H1 (cell line): ENCODE measurements around the gene PIK3R5. TPM values are rescaled to one million over a fixed set of nuclear protein-coding genes. Genes with fewer than 3 reads are reported as not detected.

ENCODE experiments used
- CTCF ChIA-PET: fragments of 300-600 bp; sonication (Branson Sonifier 250); formaldehyde crosslinking; loops from one replicate; lab custom pipeline; 2021; ENCODE audit not compliant: partially characterized antibody; lab: Charles Lee
- POLR2A ChIA-PET: fragments of 300-600 bp; sonication (Branson Sonifier 250); formaldehyde crosslinking; loops from one replicate; lab custom pipeline; 2021; ENCODE audit warnings: inconsistent platforms; ENCODE audit not compliant: partially characterized antibody; lab: Charles Lee
- DNase-seq, 2 experiments: peaks; one replicate each; pipeline versions ENCODE4 v3.0.0 to v3.0.0-alpha.2; 2010 to 2022; ENCODE audit warnings: low spot score in 2 of 2, low read depth in 1 of 2, mixed read lengths in 1 of 2
- FAIRE-seq: peaks from 2 replicates; lab custom pipeline; 2011; peaks lifted over from hg19 to GRCh38; lab: Jason Lieb, UNC
- H2AFZ ChIP-seq: 2 replicates; pipeline ENCODE4 v1.8.1; 2012; ENCODE audit warnings: low read length, inconsistent platforms
- H2AK5ac ChIP-seq: 2 replicates; pipeline ENCODE4 v1.6.1; 2013; ENCODE audit warnings: low read depth, low read length
- H2BK120ac ChIP-seq: replicated peaks from 2 replicates; pipeline ENCODE3; 2013; ENCODE audit warnings: low read depth, low read length, inconsistent platforms
- H2BK12ac ChIP-seq: 2 replicates; pipeline ENCODE4 v1.6.1; 2013; ENCODE audit warnings: low read depth, low read length
- H2BK15ac ChIP-seq: 2 replicates; pipeline ENCODE4 v1.6.1; 2013; ENCODE audit warnings: low read length
- H2BK20ac ChIP-seq: 2 replicates; pipeline ENCODE4 v1.6.1; 2013; ENCODE audit warnings: low read length
- H2BK5ac ChIP-seq: 2 replicates; pipeline ENCODE4 v1.6.1; 2013; ENCODE audit warnings: low read depth, low read length
- H3K14ac ChIP-seq: 2 replicates; pipeline ENCODE4 v1.6.1; 2013; ENCODE audit warnings: inconsistent platforms; ENCODE audit not compliant: insufficient read length
- H3K18ac ChIP-seq: 2 replicates; pipeline ENCODE4 v1.6.1; 2013; ENCODE audit warnings: low read length; ENCODE audit errors: extremely low read depth
- H3K23ac ChIP-seq: 2 replicates; pipeline ENCODE4 v1.6.1; 2013; ENCODE audit warnings: inconsistent platforms; ENCODE audit not compliant: insufficient read length
- H3K23me2 ChIP-seq: 2 replicates; pipeline ENCODE4 v1.6.1; 2013; ENCODE audit warnings: low read depth, low read length
- H3K27ac ChIP-seq: 2 replicates; pipeline ENCODE4 v1.6.1; 2011; ENCODE audit warnings: low read depth, low read length, inconsistent platforms
- H3K27me3 ChIP-seq, 4 experiments: replicated peaks in 1 of 4; 1 replicate in 1 of 4; 2 replicates in 3 of 4; pipeline versions ENCODE4 v1.6.1 to v1.8.1; 2011 to 2013; ENCODE audit warnings: low read length in 3 of 4, mild to moderate bottlenecking in 3 of 4, inconsistent platforms in 2 of 4, mixed read lengths in 2 of 4, moderate library complexity in 1 of 4; ENCODE audit not compliant: control insufficient read depth in 3 of 4, insufficient read depth in 3 of 4; ENCODE audit errors: extremely low read depth in 1 of 4
- H3K36me3 ChIP-seq, 4 experiments: 2 replicates each; pipeline versions ENCODE4 v1.6.1 to v1.8.1; 2011 to 2013; ENCODE audit warnings: mild to moderate bottlenecking in 4 of 4, low read length in 3 of 4, moderate library complexity in 2 of 4, control low read depth in 1 of 4, inconsistent platforms in 1 of 4; ENCODE audit not compliant: insufficient read depth in 4 of 4, control insufficient read depth in 2 of 4
- H3K4ac ChIP-seq: replicated peaks from 2 replicates; pipeline ENCODE3; 2013; ENCODE audit warnings: low read length, low read depth, mixed read lengths, inconsistent platforms; ENCODE audit not compliant: insufficient read length
- H3K4me1 ChIP-seq, 4 experiments: replicated peaks in 1 of 4; 1 replicate in 1 of 4; 2 replicates in 3 of 4; pipeline versions ENCODE4 v1.6.1 to v1.8.1; 2011 to 2013; ENCODE audit warnings: low read length in 3 of 4, inconsistent platforms in 2 of 4, mixed read lengths in 1 of 4; ENCODE audit not compliant: insufficient read depth in 4 of 4, control insufficient read depth in 3 of 4
- H3K4me2 ChIP-seq, 2 experiments: 2 replicates each; pipeline versions ENCODE4 v1.6.1 to v1.8.1; 2011 to 2013; ENCODE audit warnings: low read depth in 2 of 2, low read length in 2 of 2, control low read depth in 1 of 2, inconsistent platforms in 1 of 2, mild to moderate bottlenecking in 1 of 2; ENCODE audit not compliant: insufficient read depth in 1 of 2
- H3K4me3 ChIP-seq, 4 experiments: fragments of 200-600, 300-600 bp in 1 of 4; sonication (generic), shearing (Covaris generic), sonication (Bioruptor Twin) in 1 of 4; 2 replicates each; pipeline versions ENCODE4 v1.5.1 to v1.8.1; 2011 to 2016; ENCODE audit warnings: low read length in 4 of 4, low read depth in 3 of 4, control low read depth in 2 of 4, inconsistent platforms in 2 of 4, mild to moderate bottlenecking in 2 of 4, mixed read lengths in 1 of 4, moderate library complexity in 1 of 4; ENCODE audit not compliant: insufficient read depth in 2 of 4; ENCODE audit errors: extremely low read depth in 1 of 4
- H3K56ac ChIP-seq: replicated peaks from 2 replicates; pipeline ENCODE3; 2013; ENCODE audit warnings: low read depth, mild to moderate bottlenecking, mixed read lengths, low read length, inconsistent platforms; ENCODE audit not compliant: insufficient read length
- H3K79me1 ChIP-seq: 2 replicates; pipeline ENCODE4 v1.6.1; 2013; ENCODE audit warnings: low read depth, low read length, control low read depth
- H3K79me2 ChIP-seq, 2 experiments: 2 replicates each; pipeline versions ENCODE4 v1.6.1 to v1.8.1; 2012 to 2013; ENCODE audit warnings: low read length in 2 of 2, mild to moderate bottlenecking in 2 of 2, inconsistent platforms in 1 of 2; ENCODE audit not compliant: insufficient read depth in 2 of 2, control insufficient read depth in 1 of 2
- H3K9ac ChIP-seq, 4 experiments: replicated peaks in 1 of 4; 1 replicate in 1 of 4; 2 replicates in 3 of 4; pipeline versions ENCODE4 v1.6.1 to v1.8.1; 2011 to 2013; ENCODE audit warnings: low read depth in 3 of 4, low read length in 3 of 4, control low read depth in 2 of 4, mild to moderate bottlenecking in 2 of 4, moderate library complexity in 2 of 4, inconsistent platforms in 1 of 4; ENCODE audit errors: extremely low read depth in 1 of 4
- H3K9me3 ChIP-seq, 2 experiments: 2 replicates each; pipeline versions ENCODE4 v1.6.1 to v1.8.1; 2012 to 2013; ENCODE audit warnings: mild to moderate bottlenecking in 2 of 2, moderate library complexity in 2 of 2, control low read depth in 1 of 2, inconsistent platforms in 1 of 2, low read depth in 1 of 2, low read length in 1 of 2, mixed read lengths in 1 of 2; ENCODE audit not compliant: insufficient read depth in 2 of 2
- H4K20me1 ChIP-seq, 2 experiments: replicated peaks in 1 of 2; 2 replicates each; pipeline versions ENCODE3 to v1.8.1; 2011 to 2013; ENCODE audit warnings: inconsistent platforms in 2 of 2, low read length in 2 of 2, mild to moderate bottlenecking in 1 of 2; ENCODE audit not compliant: insufficient read depth in 2 of 2, control insufficient read depth in 1 of 2
- H4K5ac ChIP-seq: 2 replicates; pipeline ENCODE4 v1.6.1; 2013; ENCODE audit warnings: low read length, low read depth, mixed read lengths, inconsistent platforms; ENCODE audit not compliant: insufficient read length
- H4K8ac ChIP-seq: 2 replicates; pipeline ENCODE4 v1.8.0; 2013; ENCODE audit warnings: mild to moderate bottlenecking, moderate library complexity, low read length, inconsistent platforms; ENCODE audit not compliant: insufficient read depth; ENCODE audit errors: extremely low read depth
- H4K91ac ChIP-seq: replicated peaks from 2 replicates; pipeline ENCODE3; 2013; ENCODE audit warnings: low read length, mixed read lengths, inconsistent platforms; ENCODE audit not compliant: insufficient read length
- CEBPB ChIP-seq: IDR thresholded peaks from 2 replicates; pipeline ENCODE4 v1.6.1; 2012; ENCODE audit warnings: low read depth, low read length
- EP300 ChIP-seq, 2 experiments: IDR thresholded peaks; 1 replicate in 1 of 2; 2 replicates in 1 of 2; pipeline ENCODE4 v1.6.1; 2011 to 2012; ENCODE audit warnings: low read depth in 2 of 2, low read length in 2 of 2, mild to moderate bottlenecking in 2 of 2, borderline replicate concordance in 1 of 2, inconsistent platforms in 1 of 2, moderate library complexity in 1 of 2
- GTF2F1 ChIP-seq: IDR thresholded peaks from 2 replicates; pipeline ENCODE4 v1.6.1; 2012; ENCODE audit warnings: low read depth, low read length, improper control_type of control experiment, borderline replicate concordance
- KDM1A ChIP-seq: fragments of 200-600, 300-600 bp; sonication (generic); IDR thresholded peaks from 2 replicates; pipeline ENCODE4 v1.7.1; 2016; ENCODE audit warnings: mild to moderate bottlenecking, low read length, borderline replicate concordance
- NRF1 ChIP-seq: IDR thresholded peaks from 2 replicates; pipeline ENCODE4 v1.6.1; 2011; ENCODE audit warnings: mild to moderate bottlenecking, low read depth, low read length, improper control_type of control experiment
- POLR2A ChIP-seq, 2 experiments: IDR thresholded peaks; 1 replicate in 1 of 2; 2 replicates in 1 of 2; pipeline ENCODE4 v1.6.1; 2011; ENCODE audit warnings: low read depth in 2 of 2, low read length in 2 of 2, mild to moderate bottlenecking in 2 of 2; ENCODE audit errors: control extremely low read depth in 1 of 2
- RBBP5 ChIP-seq: IDR thresholded peaks from 2 replicates; pipeline ENCODE4 v1.7.1; 2012; ENCODE audit warnings: low read depth, mild to moderate bottlenecking, inconsistent platforms, low read length, moderate library complexity, borderline replicate concordance
- RNF2 ChIP-seq: fragments of 200-900, 300-1000 bp; sonication (generic); IDR thresholded peaks from 2 replicates; pipeline ENCODE4 v1.7.1; 2016; ENCODE audit warnings: borderline replicate concordance, low read depth, mild to moderate bottlenecking, antibody characterized with exemption, low read length; ENCODE audit not compliant: poor library complexity, severe bottlenecking; ENCODE audit errors: missing control alignments
- SIRT6 ChIP-seq: IDR thresholded peaks from one replicate; pipeline ENCODE4 v1.7.1; 2012; ENCODE audit warnings: low read length, inconsistent platforms
- SP4 ChIP-seq: IDR thresholded peaks from 2 replicates; pipeline ENCODE4 v1.6.1; 2012; ENCODE audit warnings: low read length, inconsistent platforms
- ZNF274 ChIP-seq: IDR thresholded peaks from 2 replicates; pipeline ENCODE4 v1.7.0; 2012; ENCODE audit warnings: low read length, borderline replicate concordance; ENCODE audit errors: extremely low read depth
- WGBS, 2 experiments: shearing (Covaris generic) in 1 of 2; methylation state at CpG; one replicate each; pipeline versions ENCODE4 v1.1.6 to v1.1.7; 2013 to 2015; ENCODE audit warnings: low lambda C conversion rate in 2 of 2, mixed read lengths in 2 of 2, inconsistent platforms in 1 of 2, low coverage in 1 of 2, missing lambda C conversion rate in 1 of 2; ENCODE audit not compliant: insufficient replicate concordance in 2 of 2, insufficient coverage in 1 of 2, insufficient read length in 1 of 2; ENCODE audit errors: extremely low coverage in 1 of 2, missing lambda C conversion rate in 1 of 2; 5-methylcytosine and 5-hydroxymethylcytosine counted together
- polyA plus RNA-seq, 7 experiments: library from polyadenylated mRNA; depleted of rRNA in 3 of 7; stranded (reverse) in 5 of 7; unstranded in 2 of 7; fragments of >200 nt in 5 of 7; fragments of 200-250 nt in 2 of 7; gene quantifications; 1 replicate in 5 of 7; 2 replicates in 1 of 7; 4 replicates in 1 of 7; pipeline versions ENCODE4 v1.2.1 to v1.2.3, GENCODE V29; 2011 to 2013; ENCODE audit warnings: missing spikeins in 2 of 7, mixed read lengths in 2 of 7
- total RNA-seq: library from RNA; stranded (reverse); fragmentation: NEBNext Ultra II Directional; extraction: Animal tissue kit (Norgen Biotek cat#: 25700); gene quantifications from 2 replicates; pipeline ENCODE4 v1.2.1, GENCODE V29; 2021
- TF ChIP-seq, protein P1 (sequence below): IDR thresholded peaks from 2 replicates; pipeline ENCODE4 v1.6.1; 2012; ENCODE audit warnings: inconsistent platforms
- TF ChIP-seq, protein P2 (sequence below): IDR thresholded peaks from 2 replicates; pipeline ENCODE4 v1.6.1; 2011; ENCODE audit warnings: low read length, improper control_type of control experiment

The PIK3R5 gene
- total and polyA plus RNA-seq, 2 of the 8 experiments (the other 6 are each of a cell fraction or from before 2014, with no cell fraction given): 2.7 to 4.3 TPM

DNA sequence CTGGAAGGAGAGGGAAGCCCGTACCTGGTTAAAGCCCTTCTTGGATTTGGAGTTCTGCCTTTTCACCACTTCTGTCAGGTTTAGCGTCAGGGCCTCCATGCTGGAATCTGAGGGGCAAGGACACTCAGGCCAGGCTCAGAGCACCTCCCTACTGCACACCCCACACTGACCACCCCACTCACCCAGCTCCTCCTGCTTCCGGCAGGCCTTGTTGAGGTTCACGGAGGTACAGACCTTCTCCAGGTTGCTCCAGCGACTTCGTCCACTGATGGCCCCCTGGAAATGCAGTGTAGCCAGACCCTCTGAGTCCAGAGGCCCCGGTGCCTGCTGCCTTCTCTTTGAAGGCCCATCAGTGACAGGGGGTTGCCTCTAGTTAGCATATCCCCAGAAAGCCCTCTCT lies 83.9 kb downstream of the PIK3R5 start:
- H3K36me3 ChIP-seq: no peaks in the 10 kb centered on the region
- no peaks in the 10 kb centered on the region; the same call in 1 of the 2 replicates for H3K23me2 ChIP-seq
- peaks cover 0 to 6% (median 0%) of the 10 kb centered on the region in 4 experiments; a peak in 1 of 7 replicates for H3K4me1 ChIP-seq
- no peak overlapping the region for H2BK20ac ChIP-seq
- H3K9me3 ChIP-seq: no peaks in the 10 kb centered on the region; a peak in 1 of 4 replicates
- H3K4me3 ChIP-seq: no peak overlapping the region
- no peak overlapping the region for H3K56ac ChIP-seq
- no peak overlapping the region for H2BK5ac ChIP-seq
- DNase-seq: no peak
- no peak overlapping the region for H3K4ac ChIP-seq
- ChIA-PET CTCF (interaction anchor here (1.2 to 1.9 kb wide), 3 partner anchors 8 to 47 kb away, joined by 3 to 6 read pairs (median 4); no protein-coding TSS in a partner anchor), POLR2A (no interaction called here)
- H3K79me2 ChIP-seq: no peaks in the 10 kb centered on the region
- H3K14ac ChIP-seq: no peak overlapping the region
- no peaks in the 10 kb centered on the region for H3K27me3 ChIP-seq
- 93% methylated on average over 7 of the region's 7 CpGs; no CpG with 5 or more reads in 1 of the 2 experiments for WGBS, 2 experiments
- H3K9ac ChIP-seq: no peak overlapping the region; a peak in 1 of 7 replicates
- no peak overlapping the region for H4K5ac ChIP-seq
- H3K23ac ChIP-seq: no peak overlapping the region
- H3K18ac ChIP-seq: no peak overlapping the region
- no peak overlapping the region for H2BK12ac ChIP-seq
- no peak overlapping the region for H4K91ac ChIP-seq
- H4K20me1 ChIP-seq: no peaks in the 10 kb centered on the region
- no peak overlapping the region for H2BK120ac ChIP-seq
- no peak overlapping the region for H4K8ac ChIP-seq
- H3K79me1 ChIP-seq: no peaks in the 10 kb centered on the region
- H2AK5ac ChIP-seq: no peak overlapping the region
- no peak overlapping the region for H2AFZ ChIP-seq
- TF ChIP-seq RNF2 (no peak), ZNF274 (no peak), SIRT6 (no peak), EP300 (IDR thresholded peaks at IDR 0.05; ENCODE audit: borderline replicate concordance in 1 of 2, low read depth in 2 of 2, low read length in 2 of 2) (no peak), POLR2A (IDR thresholded peaks at IDR 0.05; ENCODE audit: control extremely low read depth in 1 of 2, low read depth in 2 of 2, low read length in 2 of 2) (no peak), CEBPB (no peak), GTF2F1 (no peak), KDM1A (no peak), SP4 (no peak), NRF1 (no peak), RBBP5 (no peak)
- TF ChIP-seq, protein P1, sequence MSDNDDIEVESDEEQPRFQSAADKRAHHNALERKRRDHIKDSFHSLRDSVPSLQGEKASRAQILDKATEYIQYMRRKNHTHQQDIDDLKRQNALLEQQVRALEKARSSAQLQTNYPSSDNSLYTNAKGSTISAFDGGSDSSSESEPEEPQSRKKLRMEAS: no peak
- TF ChIP-seq, protein P2, sequence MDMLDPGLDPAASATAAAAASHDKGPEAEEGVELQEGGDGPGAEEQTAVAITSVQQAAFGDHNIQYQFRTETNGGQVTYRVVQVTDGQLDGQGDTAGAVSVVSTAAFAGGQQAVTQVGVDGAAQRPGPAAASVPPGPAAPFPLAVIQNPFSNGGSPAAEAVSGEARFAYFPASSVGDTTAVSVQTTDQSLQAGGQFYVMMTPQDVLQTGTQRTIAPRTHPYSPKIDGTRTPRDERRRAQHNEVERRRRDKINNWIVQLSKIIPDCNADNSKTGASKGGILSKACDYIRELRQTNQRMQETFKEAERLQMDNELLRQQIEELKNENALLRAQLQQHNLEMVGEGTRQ: no peak
- TF ChIP-seq, all 59 proteins: peak for 0
- Histone ChIP-seq H2BK15ac (no peak overlapping the region), H3K4me2 (no peak overlapping the region), H3K27ac (no peak overlapping the region)
- FAIRE-seq: no peak
